HepG2 (cell line): ENCODE data around the gene HSPB7. TPM values are rescaled to one million over a fixed set of nuclear protein-coding genes. Genes with fewer than 3 reads are reported as not detected.

Source experiments
- ARID4A ChIP-seq: sonication (generic); formaldehyde crosslinking; IDR thresholded peaks from 2 replicates; pipeline ENCODE4 v1.5.0; 2020; ENCODE audit warnings: mild to moderate bottlenecking, missing genetic modification reagents, borderline replicate concordance
- FIP1L1 ChIP-seq: fragments of 200-400 bp; formaldehyde crosslinking; IDR thresholded peaks from 2 replicates; pipeline ENCODE4 v1.6.1; 2018; ENCODE audit warnings: low read depth, mild to moderate bottlenecking, low read length, moderate library complexity, borderline replicate concordance; ENCODE audit not compliant: insufficient read depth
- GLI4 ChIP-seq: sonication (generic); formaldehyde crosslinking; IDR thresholded peaks from 2 replicates; pipeline ENCODE4 v1.5.1; 2020; ENCODE audit warnings: missing genetic modification reagents, mild to moderate bottlenecking, moderate library complexity, borderline replicate concordance
- GRHL1 ChIP-seq: sonication (generic); formaldehyde crosslinking; conservative IDR thresholded peaks from 2 replicates; pipeline ENCODE4 v1.8.0; 2022; ENCODE audit warnings: missing genetic modification reagents
- MED1 ChIP-seq: sonication (generic); formaldehyde crosslinking; IDR thresholded peaks from 2 replicates; pipeline ENCODE4 v1.4.0; 2020; ENCODE audit warnings: missing genetic modification reagents
- NAIF1 ChIP-seq: sonication (generic); formaldehyde crosslinking; IDR thresholded peaks from 2 replicates; pipeline ENCODE4 v1.5.0; 2020; ENCODE audit warnings: mild to moderate bottlenecking, missing genetic modification reagents, borderline replicate concordance
- NKX3-1 ChIP-seq: sonication (generic); formaldehyde crosslinking; IDR thresholded peaks from 2 replicates; pipeline ENCODE4 v1.5.0; 2020; ENCODE audit warnings: missing genetic modification reagents
- PATZ1 ChIP-seq: sonication (generic); formaldehyde crosslinking; IDR thresholded peaks from 2 replicates; pipeline ENCODE4 v1.4.0; 2020; ENCODE audit warnings: missing genetic modification reagents
- SP4 ChIP-seq: sonication (generic); formaldehyde crosslinking; IDR thresholded peaks from 2 replicates; pipeline ENCODE4 v1.8.1; 2023; ENCODE audit warnings: mild to moderate bottlenecking, missing genetic modification reagents
- TFDP1 ChIP-seq: IDR thresholded peaks from 2 replicates; pipeline ENCODE4 v1.6.1; 2016; ENCODE audit warnings: missing compliant biosample characterization, missing genetic modification reagents, borderline replicate concordance
- TIGD3 ChIP-seq: sonication (generic); formaldehyde crosslinking; IDR thresholded peaks from 2 replicates; pipeline ENCODE4 v1.5.1; 2020; ENCODE audit warnings: mild to moderate bottlenecking, missing genetic modification reagents, borderline replicate concordance
- TRAFD1 ChIP-seq: sonication (generic); formaldehyde crosslinking; IDR thresholded peaks from 2 replicates; pipeline ENCODE4 v1.5.1; 2020; ENCODE audit warnings: missing genetic modification reagents, mild to moderate bottlenecking, borderline replicate concordance
- ZFP1 ChIP-seq: IDR thresholded peaks from 2 replicates; pipeline ENCODE4 v1.6.1; 2016
- ZFP36L1 ChIP-seq: sonication (generic); formaldehyde crosslinking; IDR thresholded peaks from 2 replicates; pipeline ENCODE4 v1.8.0; 2022; ENCODE audit warnings: mild to moderate bottlenecking, missing genetic modification reagents, moderate library complexity
- ZFY ChIP-seq: sonication (generic); formaldehyde crosslinking; IDR thresholded peaks from 2 replicates; pipeline ENCODE4 v1.4.0; 2020; ENCODE audit warnings: missing genetic modification reagents
- ZNF777 ChIP-seq: sonication (generic); formaldehyde crosslinking; IDR thresholded peaks from 2 replicates; pipeline ENCODE4 v1.4.0; 2020; ENCODE audit warnings: missing genetic modification reagents
- ZNF788 ChIP-seq: sonication (generic); formaldehyde crosslinking; IDR thresholded peaks from 2 replicates; pipeline ENCODE4 v1.5.0; 2020; ENCODE audit warnings: mild to moderate bottlenecking, missing genetic modification reagents, borderline replicate concordance
- polyA plus RNA-seq, 8 experiments: library from polyadenylated mRNA; depleted of rRNA in 3 of 8; stranded (reverse) in 7 of 8; unstranded in 1 of 8; fragments of >200 nt; fragmentation: Illumina TruSeq in 4 of 8; extraction: Trizol in 4 of 8; gene quantifications; 2 replicates each; pipeline versions ENCODE4 v1.2.1 to v1.2.3, GENCODE V29; 2011 to 2016; ENCODE audit warnings: low read depth in 4 of 8, missing spikeins in 1 of 8, mixed read lengths in 1 of 8; ENCODE audit not compliant: insufficient read depth in 1 of 8
- total RNA-seq, 5 experiments: library from RNA; depleted of rRNA; stranded (reverse); fragments of >200 nt; fragmentation: Illumina TruSeq; extraction: Trizol; gene quantifications; 2 replicates each; pipeline ENCODE4 v1.2.3, GENCODE V29; 2016; ENCODE audit warnings: low read depth in 1 of 5

The HSPB7 gene
- total and polyA plus RNA-seq, 2 of the 13 experiments (the other 11 are each of a cell fraction or from before 2014, with no cell fraction given): 0.20 TPM; not detected in 1

- TF ChIP-seq TRAFD1 (CRISPR knock-in tag) (no peak), ZFP1 (CRISPR knock-in tag) (no peak), NKX3-1 (CRISPR knock-in tag) (no peak), ZFP36L1 (CRISPR knock-in tag) (no peak), ZFY (CRISPR knock-in tag) (peak; percentile 63), GRHL1 (CRISPR knock-in tag) (no peak), MED1 (CRISPR knock-in tag) (no peak), SP4 (CRISPR knock-in tag) (peak; percentile 40; the same call in 1 of the 2 replicates), ZNF788 (CRISPR knock-in tag) (0 out of 2 replicates have a peak, but pooled peaks have one; percentile 29), GLI4 (CRISPR knock-in tag) (no peak), ZNF777 (CRISPR knock-in tag) (peak; percentile 74), TIGD3 (CRISPR knock-in tag) (no peak), ARID4A (CRISPR knock-in tag) (peak; percentile 92), TFDP1 (CRISPR knock-in tag) (0 out of 2 replicates have a peak, but pooled peaks have one; percentile 34), FIP1L1 (no peak), PATZ1 (CRISPR knock-in tag) (peak; percentile 65), NAIF1 (CRISPR knock-in tag) (no peak)
Measured at GRCh38 chr1:15975358-15975804, 42.5 kb downstream of the HSPB7 start (continued).
